Measurements from ENCODE around the gene TGFBR3.

Gene TGFBR3

GRCh38 chr1:91716339-91716738, 169.6 kb downstream of the TGFBR3 start:
- no peak overlapping the region for H3K4me2 ChIP-seq (ENCODE audit: low read length)
- peaks cover 24% of the 10 kb centered on the region for H3K4me1 ChIP-seq (ENCODE audit: low read length)
- no peaks in the 10 kb centered on the region for H4K20me1 ChIP-seq (ENCODE audit: insufficient read depth, low read length)
- no peak overlapping the region for H2AFZ ChIP-seq (ENCODE audit: low read depth, low read length)
- no peaks in the 10 kb centered on the region for H3K27me3 ChIP-seq (ENCODE audit: low read depth, low read length)
- no peaks in the 10 kb centered on the region for H3K9me3 ChIP-seq (ENCODE audit: insufficient read depth, low read length)
- no peak overlapping the region for H3K4me3 ChIP-seq (ENCODE audit: low read length)
- H3K79me2 ChIP-seq (ENCODE audit: low read length) = no peaks in the 10 kb centered on the region
- no peaks in the 10 kb centered on the region for H3K36me3 ChIP-seq (replicated peaks; ENCODE audit: low read depth, low read length)
- no peak overlapping the region for H3K27ac ChIP-seq (ENCODE audit: low read length)
- no peak overlapping the region for H3K9ac ChIP-seq (ENCODE audit: low read length)
- TF ChIP-seq EZH2phosphoT487 (IDR thresholded peaks at IDR 0.05; ENCODE audit: low read depth) (no peak), CTCF (IDR thresholded peaks at IDR 0.05; ENCODE audit: low read depth, low read length) (no peak)

GRCh38 chr1:91715416-91716000, 170.4 kb downstream of the TGFBR3 start:
- no peak overlapping the region for H3K27ac ChIP-seq (ENCODE audit: low read length)
- H3K4me3 ChIP-seq (ENCODE audit: low read length) = no peak overlapping the region
- no peaks in the 10 kb centered on the region for H3K9me3 ChIP-seq (ENCODE audit: insufficient read depth, low read length)
- no peaks in the 10 kb centered on the region for H3K27me3 ChIP-seq (ENCODE audit: low read depth, low read length)
- no peaks in the 10 kb centered on the region for H3K79me2 ChIP-seq (ENCODE audit: low read length)
- H2AFZ ChIP-seq (ENCODE audit: low read depth, low read length) = no peak overlapping the region
- TF ChIP-seq EZH2phosphoT487 (IDR thresholded peaks at IDR 0.05; ENCODE audit: low read depth) = no peak
- no peak for TF ChIP-seq CTCF (IDR thresholded peaks at IDR 0.05; ENCODE audit: low read depth, low read length)
- no peaks in the 10 kb centered on the region for H3K36me3 ChIP-seq (replicated peaks; ENCODE audit: low read depth, low read length)
- H3K4me1 ChIP-seq (ENCODE audit: low read length) = peaks cover 32% of the 10 kb centered on the region
- H3K4me2 ChIP-seq (ENCODE audit: low read length) = no peak overlapping the region
- H4K20me1 ChIP-seq (ENCODE audit: insufficient read depth, low read length) = no peaks in the 10 kb centered on the region
- no peak overlapping the region for H3K9ac ChIP-seq (ENCODE audit: low read length)

- TF ChIP-seq EZH2phosphoT487 (IDR thresholded peaks at IDR 0.05; ENCODE audit: low read depth) (no peak), CTCF (IDR thresholded peaks at IDR 0.05; ENCODE audit: low read depth, low read length) (no peak)
- H3K4me2 ChIP-seq (ENCODE audit: low read length) = no peak overlapping the region
- H3K4me1 ChIP-seq (ENCODE audit: low read length) = peaks cover 38% of the 10 kb centered on the region
- H3K9ac ChIP-seq (ENCODE audit: low read length) = no peak overlapping the region
- no peaks in the 10 kb centered on the region for H4K20me1 ChIP-seq (ENCODE audit: insufficient read depth, low read length)
- no peaks in the 10 kb centered on the region for H3K9me3 ChIP-seq (ENCODE audit: insufficient read depth, low read length)
- no peak overlapping the region for H3K27ac ChIP-seq (ENCODE audit: low read length)
- H2AFZ ChIP-seq (ENCODE audit: low read depth, low read length) = no peak overlapping the region
- H3K36me3 ChIP-seq (replicated peaks; ENCODE audit: low read depth, low read length) = no peaks in the 10 kb centered on the region
- H3K27me3 ChIP-seq (ENCODE audit: low read depth, low read length) = no peaks in the 10 kb centered on the region
- no peaks in the 10 kb centered on the region for H3K79me2 ChIP-seq (ENCODE audit: low read length)
- no peak overlapping the region for H3K4me3 ChIP-seq (ENCODE audit: low read length)
Measured at GRCh38 chr1:91714867-91715381, 171.0 kb downstream of the TGFBR3 start.

GRCh38 chr1:91712981-91713841, 172.7 kb downstream of the TGFBR3 start:
- Histone ChIP-seq H3K79me2 (ENCODE audit: low read length) (no peaks in the 10 kb centered on the region), H3K27me3 (ENCODE audit: low read depth, low read length) (no peaks in the 10 kb centered on the region), H3K4me3 (ENCODE audit: low read length) (peak overlapping the region; percentile 65), H3K36me3 (replicated peaks; ENCODE audit: low read depth, low read length) (no peaks in the 10 kb centered on the region), H3K4me2 (ENCODE audit: low read length) (peak overlapping the region; percentile 89), H3K9ac (ENCODE audit: low read length) (peak overlapping the region; percentile 56; the same call in 1 of the 2 replicates), H3K9me3 (ENCODE audit: insufficient read depth, low read length) (no peaks in the 10 kb centered on the region), H4K20me1 (ENCODE audit: insufficient read depth, low read length) (no peaks in the 10 kb centered on the region), H3K4me1 (ENCODE audit: low read length) (peaks cover 43% of the 10 kb centered on the region), H3K27ac (ENCODE audit: low read length) (peak overlapping the region; percentile 74), H2AFZ (ENCODE audit: low read depth, low read length) (peak overlapping the region; percentile 83)
- TF ChIP-seq CTCF (IDR thresholded peaks at IDR 0.05; ENCODE audit: low read depth, low read length) (no peak), EZH2phosphoT487 (IDR thresholded peaks at IDR 0.05; ENCODE audit: low read depth) (no peak)

All from OCI-LY3 (cell line).